Urothelium cell line (cell line): ENCODE results near the gene AMBP.

Source experiments
- DNase-seq: peaks from one replicate; pipeline ENCODE4 v3.0.0; 2011; ENCODE audit warnings: low spot score, mixed read lengths
- FAIRE-seq: peaks from 2 replicates; lab custom pipeline; 2011; peaks lifted over from hg19 to GRCh38; lab: Jason Lieb, UNC

AMBP gene

DNA sequence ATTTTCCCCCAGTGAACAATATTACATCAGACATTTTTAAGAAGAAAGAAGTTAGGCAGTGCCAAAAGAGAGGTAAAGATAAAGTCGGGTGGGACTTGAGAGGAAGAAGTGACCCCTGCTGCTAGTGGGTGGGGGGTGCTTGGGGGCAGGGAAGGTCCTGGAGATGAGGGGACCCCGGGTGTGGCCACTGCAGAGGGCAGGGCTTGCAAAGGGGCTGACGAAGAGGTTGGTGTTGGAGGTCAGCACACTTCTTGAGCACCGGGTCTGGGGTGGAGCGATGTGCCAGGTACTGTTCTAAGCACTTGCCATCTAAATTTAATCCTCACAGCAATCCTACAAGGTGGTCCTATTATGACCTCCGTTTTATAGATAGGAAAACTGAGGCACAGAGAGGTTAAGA is 62.0 kb downstream of the AMBP start:
- FAIRE-seq (no peak), DNase-seq (no peak)

- DNase-seq (no peak), FAIRE-seq (no peak)
Observed at GRCh38 chr9:114015607-114016006, 62.5 kb downstream of the AMBP start.

- no peak for DNase-seq
- no peak for FAIRE-seq
Observed at GRCh38 chr9:114014044-114014443, 64.1 kb downstream of the AMBP start.

- DNase-seq (no peak), FAIRE-seq (no peak)
Observed at GRCh38 chr9:114012126-114012525, 66.0 kb downstream of the AMBP start.

DNA sequence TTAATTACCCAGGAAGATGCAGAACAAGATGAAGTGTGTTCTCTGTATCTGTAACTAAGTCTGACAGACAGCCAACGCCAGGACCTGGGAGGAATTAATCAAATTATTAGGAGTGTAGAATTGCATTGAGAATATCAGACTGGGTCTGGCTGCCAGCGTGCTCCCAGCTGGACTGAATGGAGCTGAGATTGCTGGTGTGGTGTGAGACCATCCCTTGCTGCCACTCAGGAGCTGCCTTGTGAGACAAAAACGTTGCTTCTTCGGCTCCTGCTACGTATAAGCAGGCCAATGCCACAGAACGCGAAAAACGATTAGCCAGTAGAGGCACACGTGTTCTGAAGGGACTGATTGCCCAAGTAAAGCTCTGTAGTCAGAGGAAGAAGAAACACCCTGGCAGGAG is 66.8 kb downstream of the AMBP start:
- no peak for DNase-seq
- no peak for FAIRE-seq
